SK-MEL-5 (cell line): ENCODE measurements around the gene DHX58. TPM values are rescaled to one million over a fixed set of nuclear protein-coding genes. Genes with fewer than 3 reads are reported as not detected.

Experiments used
- total RNA-seq: library from RNA; depleted of rRNA; stranded (reverse); fragments of >200 nt; shearing (Covaris generic); gene quantifications from 2 replicates; pipeline ENCODE4 v1.2.3, GENCODE V29; 2014; rRNA removed

The DHX58 gene
- total RNA-seq, 1 experiment from 2014 or later = 7.0 TPM

Other genes starting within 250 kb of the DHX58 start
- gene KLHL11, start 247.3 kb downstream of the DHX58 start, total RNA-seq = 18.5 and 19.7 TPM in 2 replicates
- 112 and 113 TPM in 2 replicates for gene ACLY, start 193.8 kb downstream of the DHX58 start, total RNA-seq
- 0.98 and 1.3 TPM in 2 replicates for gene ODAD4, start 182.1 kb downstream of the DHX58 start, total RNA-seq
- gene CNP, start 145.9 kb downstream of the DHX58 start, total RNA-seq = 103 and 104 TPM in 2 replicates
- 81.1 and 85.9 TPM in 2 replicates for gene DNAJC7, start 95.3 kb downstream of the DHX58 start, total RNA-seq
- gene NKIRAS2, start 92.6 kb downstream of the DHX58 start, total RNA-seq = 25.8 and 32.6 TPM in 2 replicates
- 0.40 and 0.85 TPM in 2 replicates for gene C17orf113, start 62.1 kb downstream of the DHX58 start, total RNA-seq
- gene ZNF385C, start 14.2 kb downstream of the DHX58 start, total RNA-seq = 0.19 and 0.45 TPM in 2 replicates
- gene KAT2A, start 8.7 kb upstream of the DHX58 start, total RNA-seq = 12.9 and 14.7 TPM in 2 replicates
- not detected in 2 replicates for gene HSPB9, start 10.1 kb upstream of the DHX58 start, total RNA-seq
- gene RAB5C, start 42.3 kb upstream of the DHX58 start, total RNA-seq = 166 and 195 TPM in 2 replicates
- gene KCNH4, start 68.4 kb upstream of the DHX58 start, total RNA-seq = 0.18 and 0.24 TPM in 2 replicates
- not detected in 2 replicates for gene HCRT, start 72.7 kb upstream of the DHX58 start, total RNA-seq
- 24.7 and 28.4 TPM in 2 replicates for gene GHDC, start 81.8 kb upstream of the DHX58 start, total RNA-seq
- gene STAT5B, start 163.7 kb upstream of the DHX58 start, total RNA-seq = 33.4 and 37.2 TPM in 2 replicates
- gene STAT5A, start 175.8 kb upstream of the DHX58 start, total RNA-seq = 2.9 and 3.5 TPM in 2 replicates